ENCODE results near the gene GUCA2B.

Gene GUCA2B

GRCh38 chr1:42143896-42144710 lies 9.1 kb upstream of the GUCA2B start:
- no peak for DNase-seq

- DNase-seq: no peak
These were observed 8.4 kb upstream of the GUCA2B start for GRCh38 chr1:42144711-42145388.

- DNase-seq: no peak
These were observed 7.9 kb upstream of the GUCA2B start for GRCh38 chr1:42145389-42145716.

- DNase-seq: peak; percentile 40
These were observed 7.2 kb upstream of the GUCA2B start for GRCh38 chr1:42145764-42146625.

- peak; percentile 54 for DNase-seq
These were observed 6.4 kb upstream of the GUCA2B start for GRCh38 chr1:42146626-42147320.

GRCh38 chr1:42148166-42148565 lies 5.0 kb upstream of the GUCA2B start:
- DNase-seq: no peak

GRCh38 chr1:42150651-42151050 lies 2.6 kb upstream of the GUCA2B start:
- no peak for DNase-seq

GRCh38 chr1:42152119-42152518 lies 1.1 kb upstream of the GUCA2B start:
- no peak for DNase-seq

- no peak for DNase-seq
These were observed 414 bp downstream of the GUCA2B start for GRCh38 chr1:42153624-42154023.

GRCh38 chr1:42154685-42155084 lies 1.5 kb downstream of the GUCA2B start:
- DNase-seq: no peak

- no peak for DNase-seq
These were observed 2.2 kb downstream of the GUCA2B start for GRCh38 chr1:42155362-42155761.

GRCh38 chr1:42157667-42158066 lies 4.5 kb downstream of the GUCA2B start:
- DNase-seq: no peak

- DNase-seq: no peak
These were observed 5.0 kb downstream of the GUCA2B start for GRCh38 chr1:42158189-42158588.

- DNase-seq: no peak
These were observed 9.0 kb downstream of the GUCA2B start for GRCh38 chr1:42162181-42162580.

GRCh38 chr1:42163114-42163513 lies 9.9 kb downstream of the GUCA2B start:
- no peak for DNase-seq

GRCh38 chr1:42163536-42164503 lies 10.6 kb downstream of the GUCA2B start:
- no peak for DNase-seq

GRCh38 chr1:42164551-42165420 lies 11.6 kb downstream of the GUCA2B start, which contains the start of gene GUCA2A:
TSS of gene GUCA2A (minus strand) at chr1:42164745. CDS start at chr1:42164712, 33 bp downstream.
- DNase-seq: no peak

- DNase-seq: no peak
These were observed 12.5 kb downstream of the GUCA2B start for GRCh38 chr1:42165511-42166210.

- DNase-seq: no peak
These were observed 14.6 kb downstream of the GUCA2B start for GRCh38 chr1:42167611-42168390.
